ENCODE measurements around the gene MAPK10. TPM values are rescaled to one million over a fixed set of nuclear protein-coding genes. Genes with fewer than 3 reads are reported as not detected.

MAPK10 gene
- total and polyA plus RNA-seq, 10 of the 15 experiments (the other 5 are each of a cell fraction or from before 2014, with no cell fraction given): 1.1 to 4.2 (median 2.4) TPM

- no TSS peak for BruUV-seq (replicated peaks)
- Histone ChIP-seq H3K4me2 (ENCODE audit: control insufficient read depth, insufficient read depth) (no peak overlapping the region), H3K4me3 (no peak overlapping the region), H3K9ac (ENCODE audit: control insufficient read depth, insufficient read depth, low read length) (no peak overlapping the region), H3K4me1 (ENCODE audit: control insufficient read depth, insufficient read depth, low read length) (no peaks in the 10 kb centered on the region), H3K9me3 (replicated peaks; ENCODE audit: control insufficient read depth, insufficient read depth, low read length) (no peaks in the 10 kb centered on the region), H3K27ac (ENCODE audit: control insufficient read depth, insufficient read depth) (no peak overlapping the region), H2AFZ (ENCODE audit: control insufficient read depth, low read depth, low read length) (no peak overlapping the region), H3K27me3 (replicated peaks in 1 of 2; ENCODE audit: control insufficient read depth in 2 of 2, insufficient read depth in 2 of 2, low read length in 1 of 2) (no peaks in the 10 kb centered on the region), H3K36me3 (ENCODE audit: control insufficient read depth in 2 of 2, insufficient read depth in 2 of 2, low read length in 1 of 2) (no peaks in the 10 kb centered on the region; a peak in 1 of 4 replicates), H3K79me2 (ENCODE audit: control insufficient read depth, insufficient read depth, low read length) (no peaks in the 10 kb centered on the region), H4K20me1 (ENCODE audit: control insufficient read depth, insufficient read depth) (no peaks in the 10 kb centered on the region)
- intact Hi-C loops (cut with micrococcal nuclease; ENCODE audit: unreplicated experiment): loop anchor here (2.0 to 10.0 kb wide), 6 partner anchors 77 to 959 kb away; partner anchors contain the start of gene C4orf36
- SMC1A ChIA-PET (ENCODE audit: uncharacterized antibody, unreplicated experiment): interaction anchor here (0.8 to 2.0 kb wide), 2 partner anchors 10 to 898 kb away, joined by 4 to 6 read pairs; no protein-coding TSS in a partner anchor
- DNase-seq (ENCODE audit: low read depth, low spot score) (no peak), FAIRE-seq (peak; percentile 47), ATAC-seq (peak; percentile 79)
- POLR2A ChIA-PET: no interaction called here
- in situ Hi-C loops (cut with MboI): no loop called here
- CTCF ChIA-PET: interaction anchor here (0.9 to 5.1 kb wide), 10 partner anchors 13 to 960 kb away, joined by 3 to 19 read pairs (median 4); no protein-coding TSS in a partner anchor
- RAD21 ChIA-PET (ENCODE audit: unreplicated experiment): no interaction called here
- 5% methylated on average over 8 of the region's 8 CpGs for WGBS (ENCODE audit: insufficient coverage, insufficient replicate concordance, low lambda C conversion rate, missing lambda C conversion rate)
- TF ChIP-seq PAX5 (IDR thresholded peaks at IDR 0.05; ENCODE audit: borderline replicate concordance, low read depth, low read length): no peak
- no peak for TF ChIP-seq NFYA (IDR thresholded peaks at IDR 0.05; ENCODE audit: borderline replicate concordance, low read depth, low read length)
- TF ChIP-seq E2F4 (IDR thresholded peaks at IDR 0.05; ENCODE audit: low read depth, low read length): no peak
- no peak for TF ChIP-seq ZNF24 (IDR thresholded peaks at IDR 0.05)
- TF ChIP-seq KLF5 (IDR thresholded peaks at IDR 0.05; ENCODE audit: partially characterized antibody): no peak
- no peak for TF ChIP-seq ZNF274 (IDR thresholded peaks at IDR 0.05; ENCODE audit: insufficient read depth, insufficient read length)
- no peak for TF ChIP-seq POLR2AphosphoS5 (IDR thresholded peaks at IDR 0.05; ENCODE audit: low read length)
- no peak for TF ChIP-seq TCF3 (IDR thresholded peaks at IDR 0.05; ENCODE audit: borderline replicate concordance, insufficient read depth, low read depth, low read length)
- TF ChIP-seq SMAD5 (IDR thresholded peaks at IDR 0.05; ENCODE audit: low read depth): no peak
- no peak for TF ChIP-seq IRF5 (IDR thresholded peaks at IDR 0.05; ENCODE audit: borderline replicate concordance)
- TF ChIP-seq SMC3 (IDR thresholded peaks at IDR 0.05; ENCODE audit: borderline replicate concordance, low read length): peak; percentile 63
- no peak for TF ChIP-seq ZZZ3 (IDR thresholded peaks at IDR 0.05; ENCODE audit: control insufficient read depth, insufficient read length, low read depth)
- TF ChIP-seq TBL1XR1 (IDR thresholded peaks at IDR 0.05; ENCODE audit: low read depth, low read length): no peak
- TF ChIP-seq STAT1 (conservative IDR thresholded peaks at IDR 0.05): no peak
- TF ChIP-seq RFX5 (IDR thresholded peaks at IDR 0.05; ENCODE audit: low read depth, low read length): no peak
- TF ChIP-seq HDAC6 (IDR thresholded peaks at IDR 0.05; ENCODE audit: unreplicated experiment): no peak
- peak; percentile 69 for TF ChIP-seq RAD21 (IDR thresholded peaks at IDR 0.05; ENCODE audit: insufficient read depth, low read depth, low read length)
- TF ChIP-seq PAX8 (IDR thresholded peaks at IDR 0.05): no peak
- no peak for TF ChIP-seq DPF2 (IDR thresholded peaks at IDR 0.05)
- peak; percentile 30 to 58 (median 54); a peak in 5 of 6 replicates for TF ChIP-seq CTCF (IDR thresholded peaks at IDR 0.05 in 2 of 3, conservative IDR thresholded peaks at IDR 0.05 in 1 of 3; ENCODE audit: control insufficient read depth in 2 of 3, extremely low read depth in 1 of 3, insufficient read depth in 1 of 3, low read depth in 3 of 3, low read length in 3 of 3)
- no peak for TF ChIP-seq FOXM1 (IDR thresholded peaks at IDR 0.05; ENCODE audit: low read depth, low read length)
Observed at GRCh38 chr4:86043755-86044592, 315.9 kb downstream of the MAPK10 start.

Measured in GM12878 (cell line).